Stomach (tissue), 9 donors: ENCODE results near the gene BMP2. TPM values are rescaled to one million over a fixed set of nuclear protein-coding genes. Genes with fewer than 3 reads are reported as not detected.

ENCODE experiments used
- DNase-seq, 2 donors: peaks; one replicate each; pipeline versions ENCODE4 v3.0.0 to v3.0.0-alpha.2; 2013 to 2019
- H3K27ac ChIP-seq, 5 donors: fragments of 200-600 bp in 4 of 5; sonication (generic) in 4 of 5; one replicate each; pipeline ENCODE4 v1.5.1; 2013 to 2019; ENCODE audit warnings: mild to moderate bottlenecking in 1 of 5, moderate library complexity in 1 of 5
- H3K27me3 ChIP-seq, 3 donors: fragments of 200-600 bp; sonication (generic); one replicate each; pipeline ENCODE4 v1.5.1; 2017 to 2019; ENCODE audit warnings: mixed run types in 1 of 3
- H3K36me3 ChIP-seq, 4 donors: fragments of 200-600 bp; sonication (generic); 1 replicate in 3 of 4; 2 replicates in 1 of 4; pipeline ENCODE4 v1.5.1; 2016 to 2019
- H3K4me1 ChIP-seq, 4 donors: fragments of 200-600 bp; sonication (generic); one replicate each; pipeline ENCODE4 v1.5.1; 2016 to 2019
- H3K4me3 ChIP-seq, 4 donors: fragments of 200-600 bp; sonication (generic) in 3 of 4; one replicate each; pipeline ENCODE4 v1.5.1; 2016 to 2019; ENCODE audit warnings: mild to moderate bottlenecking in 1 of 4
- H3K9me3 ChIP-seq, 4 donors: fragments of 200-600 bp; sonication (generic); one replicate each; pipeline ENCODE4 v1.5.1; 2016 to 2019
- EP300 ChIP-seq: sonication (generic); formaldehyde crosslinking; IDR thresholded peaks from one replicate; pipeline ENCODE4 v1.6.1; 2017; ENCODE audit warnings: antibody characterized with exemption
- POLR2A ChIP-seq, 4 donors: fragments of 450-650 bp; IDR thresholded peaks; one replicate each; pipeline ENCODE4 v1.6.1; 2016; ENCODE audit warnings: antibody characterized with exemption in 4 of 4, control low read depth in 2 of 4, mild to moderate bottlenecking in 1 of 4, moderate library complexity in 1 of 4
- POLR2AphosphoS5 ChIP-seq, 3 donors: sonication (generic); formaldehyde crosslinking; IDR thresholded peaks; one replicate each; pipeline ENCODE4 v1.6.1; 2016; ENCODE audit warnings: antibody characterized with exemption in 3 of 3
- WGBS, 5 donors: extraction: QIAGEN DNeasy Blood & Tissue Kit in 3 of 5; methylation state at CpG; one replicate each; pipeline versions ENCODE4 v1.1.5 to v1.1.7; 2013 to 2018; 5-methylcytosine and 5-hydroxymethylcytosine counted together
- intact Hi-C: fragments of 100-400 bp; cut with DNase I; formaldehyde crosslinking; loops from one replicate; pipeline ENCODE4 v1.15.1; 2023; ENCODE audit warnings: low total_unique reads
- polyA plus RNA-seq, 3 donors: library from polyadenylated mRNA; stranded (reverse); fragments of 200-250 nt; gene quantifications; one replicate each; pipeline ENCODE4 v1.2.3, GENCODE V29; 2013
- total RNA-seq, 5 donors: library from RNA; depleted of rRNA; stranded (reverse); fragments of >200 nt; gene quantifications; one replicate each; pipeline versions ENCODE4 v1.1.0 to v1.2.3, GENCODE V29; 2014 to 2016
- TF ChIP-seq, protein P1 (sequence below), 7 experiments: fragments of 450-650 bp in 4 of 7; fragments of 200-600 bp in 3 of 7; sonication (generic) in 3 of 7; IDR thresholded peaks; one replicate each; pipeline ENCODE4 v1.5.1; 2016 to 2019; ENCODE audit warnings: antibody characterized with exemption in 7 of 7, control low read depth in 2 of 7, mild to moderate bottlenecking in 1 of 7
- donor health status: healthy with polysubstance abuse.
- donor health status: Bipolar disorder and iron deficiency.
- donor health status: healthy.

BMP2 gene
- total and polyA plus RNA-seq, 8 donors: 1.2 to 57.9 (median 19.5) TPM

DNA sequence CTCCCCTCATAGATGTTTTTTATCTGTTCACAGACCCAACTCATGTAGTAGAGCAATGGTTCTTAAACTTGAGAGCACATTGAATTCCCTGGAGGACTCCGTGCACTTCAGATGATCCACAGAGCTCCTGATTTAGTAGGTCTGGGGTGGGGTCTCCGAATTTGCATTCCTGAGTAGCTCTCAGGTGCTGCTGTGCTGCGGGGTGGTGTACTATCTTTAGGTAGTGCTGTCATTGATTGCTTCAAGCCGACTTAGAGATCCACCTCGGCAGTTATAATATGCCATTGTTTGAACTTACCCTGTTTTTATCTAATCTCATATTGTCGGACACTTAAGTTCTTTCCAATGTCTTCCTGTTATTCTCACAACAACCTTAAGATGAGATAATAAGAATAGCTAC is 45.0 kb downstream of the BMP2 start:
- intact Hi-C loops: loop anchor here (10.0 kb wide), 1 partner anchor 178 kb away; no protein-coding TSS in a partner anchor

DNA sequence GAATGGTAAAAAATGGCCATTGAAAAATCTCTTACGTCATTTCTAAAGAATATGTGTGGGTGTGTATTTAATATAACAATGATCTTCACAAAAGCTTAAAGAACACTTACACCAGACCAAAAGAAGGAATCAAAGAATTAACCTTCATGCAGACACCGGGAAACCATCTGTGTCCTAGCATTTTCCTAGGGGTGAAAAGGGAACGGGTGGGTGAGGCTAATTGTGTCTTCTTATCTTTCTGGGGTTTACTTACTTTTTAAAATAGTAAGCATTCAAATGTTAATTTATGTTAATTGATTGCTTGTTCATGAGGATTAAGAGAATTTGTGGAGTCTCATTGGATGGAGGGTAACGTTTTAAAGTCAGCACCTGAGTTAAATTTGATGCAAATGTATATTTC is 47.5 kb downstream of the BMP2 start:
- H3K27ac ChIP-seq: no peak overlapping the region
- H3K4me3 ChIP-seq: no peak overlapping the region
- TF ChIP-seq POLR2AphosphoS5 (IDR thresholded peaks at IDR 0.05) (no peak), EP300 (no peak), POLR2A (IDR thresholded peaks at IDR 0.05) (no peak)
- TF ChIP-seq, protein P1, sequence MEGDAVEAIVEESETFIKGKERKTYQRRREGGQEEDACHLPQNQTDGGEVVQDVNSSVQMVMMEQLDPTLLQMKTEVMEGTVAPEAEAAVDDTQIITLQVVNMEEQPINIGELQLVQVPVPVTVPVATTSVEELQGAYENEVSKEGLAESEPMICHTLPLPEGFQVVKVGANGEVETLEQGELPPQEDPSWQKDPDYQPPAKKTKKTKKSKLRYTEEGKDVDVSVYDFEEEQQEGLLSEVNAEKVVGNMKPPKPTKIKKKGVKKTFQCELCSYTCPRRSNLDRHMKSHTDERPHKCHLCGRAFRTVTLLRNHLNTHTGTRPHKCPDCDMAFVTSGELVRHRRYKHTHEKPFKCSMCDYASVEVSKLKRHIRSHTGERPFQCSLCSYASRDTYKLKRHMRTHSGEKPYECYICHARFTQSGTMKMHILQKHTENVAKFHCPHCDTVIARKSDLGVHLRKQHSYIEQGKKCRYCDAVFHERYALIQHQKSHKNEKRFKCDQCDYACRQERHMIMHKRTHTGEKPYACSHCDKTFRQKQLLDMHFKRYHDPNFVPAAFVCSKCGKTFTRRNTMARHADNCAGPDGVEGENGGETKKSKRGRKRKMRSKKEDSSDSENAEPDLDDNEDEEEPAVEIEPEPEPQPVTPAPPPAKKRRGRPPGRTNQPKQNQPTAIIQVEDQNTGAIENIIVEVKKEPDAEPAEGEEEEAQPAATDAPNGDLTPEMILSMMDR (IDR thresholded peaks at IDR 0.05): no peak
- no peak for DNase-seq
- H3K9me3 ChIP-seq: no peaks in the 10 kb centered on the region
- intact Hi-C loops: loop anchor here (10.0 kb wide), 1 partner anchor 180 kb away; no protein-coding TSS in a partner anchor
- no peaks in the 10 kb centered on the region for H3K36me3 ChIP-seq
- 52 to 67% (median 59%) methylated on average over 4 of the region's 4 CpGs for WGBS, 5 donors
- no peaks in the 10 kb centered on the region for H3K27me3 ChIP-seq
- H3K4me1 ChIP-seq: no peaks in the 10 kb centered on the region

More for the DNA sequence above, 45.0 kb downstream of the BMP2 start:
- TF ChIP-seq, protein P1 (IDR thresholded peaks at IDR 0.05): no peak
- TF ChIP-seq EP300 (no peak), POLR2AphosphoS5 (IDR thresholded peaks at IDR 0.05) (no peak), POLR2A (IDR thresholded peaks at IDR 0.05) (no peak)
- Histone ChIP-seq H3K27me3 (no peaks in the 10 kb centered on the region), H3K36me3 (no peaks in the 10 kb centered on the region), H3K27ac (no peak overlapping the region), H3K9me3 (no peaks in the 10 kb centered on the region), H3K4me3 (no peak overlapping the region), H3K4me1 (no peaks in the 10 kb centered on the region)
- 49 to 51% (median 50%) methylated on average over 6 of the region's 6 CpGs for WGBS, 5 donors
- no peak for DNase-seq

- Histone ChIP-seq H3K27ac (no peak overlapping the region), H3K27me3 (no peaks in the 10 kb centered on the region), H3K36me3 (no peaks in the 10 kb centered on the region), H3K9me3 (no peaks in the 10 kb centered on the region), H3K4me3 (no peak overlapping the region), H3K4me1 (no peaks in the 10 kb centered on the region)
- DNase-seq: no peak
- no peak for TF ChIP-seq POLR2A (IDR thresholded peaks at IDR 0.05)
- TF ChIP-seq POLR2AphosphoS5 (IDR thresholded peaks at IDR 0.05): no peak
- no peak for TF ChIP-seq EP300
- TF ChIP-seq, protein P1 (IDR thresholded peaks at IDR 0.05): no peak
- intact Hi-C loops: loop anchor here (10.0 kb wide), 1 partner anchor 183 kb away; no protein-coding TSS in a partner anchor
- 67 to 79% (median 74%) methylated on average over 7 of the region's 7 CpGs for WGBS, 5 donors
Measured at GRCh38 chr20:6818033-6818808, 50.7 kb downstream of the BMP2 start.

GRCh38 chr20:6819599-6819998 is 52.1 kb downstream of the BMP2 start:
- WGBS, 5 donors: 32 to 48% (median 39%) methylated on average over 2 of the region's 2 CpGs
- Histone ChIP-seq H3K27ac (no peak overlapping the region), H3K4me1 (no peaks in the 10 kb centered on the region), H3K36me3 (no peaks in the 10 kb centered on the region), H3K9me3 (no peaks in the 10 kb centered on the region), H3K27me3 (no peaks in the 10 kb centered on the region), H3K4me3 (no peak overlapping the region)
- intact Hi-C loops: loop anchor here (10.0 kb wide), 1 partner anchor 185 kb away; no protein-coding TSS in a partner anchor
- TF ChIP-seq EP300 (no peak), POLR2A (IDR thresholded peaks at IDR 0.05) (no peak), POLR2AphosphoS5 (IDR thresholded peaks at IDR 0.05) (no peak)
- TF ChIP-seq, protein P1 (IDR thresholded peaks at IDR 0.05): peak in 3 of 7 experiments; percentile 35 to 54 (median 39)
- DNase-seq: peak in 1 of 2 donors; percentile 73
